ENCODE results near the gene SACS.
"Not testable (repeated sequence)": the region's sequence is repeated elsewhere in the genome, so short reads cannot be mapped to it uniquely, and the experiment has no call there.

SACS gene

GRCh38 chr13:23319883-23320224 lies 113.6 kb downstream of the SACS start:
- no peak overlapping the region for H3K4me3 ChIP-seq (ENCODE audit: low read length)
- no peak for DNase-seq (ENCODE audit: low read depth)
- TF ChIP-seq CTCF (IDR thresholded peaks at IDR 0.05; ENCODE audit: insufficient read depth, low read depth, low read length, missing control alignments): no peak

GRCh38 chr13:23314837-23315236 lies 118.7 kb downstream of the SACS start:
- DNase-seq (ENCODE audit: low read depth); H3K4me3 ChIP-seq (ENCODE audit: low read length): not testable (repeated sequence)

- H3K4me3 ChIP-seq (ENCODE audit: low read length): no peak overlapping the region
- no peak for DNase-seq (ENCODE audit: low read depth)
- TF ChIP-seq CTCF (IDR thresholded peaks at IDR 0.05; ENCODE audit: insufficient read depth, low read depth, low read length, missing control alignments): no peak
These were observed 140.9 kb downstream of the SACS start for GRCh38 chr13:23292586-23292985.

GRCh38 chr13:23289917-23290357 lies 143.6 kb downstream of the SACS start:
- DNase-seq (ENCODE audit: low read depth): peak; percentile 96
- no peak for TF ChIP-seq CTCF (IDR thresholded peaks at IDR 0.05; ENCODE audit: insufficient read depth, low read depth, low read length, missing control alignments)
- no peak overlapping the region for H3K4me3 ChIP-seq (ENCODE audit: low read length)

GRCh38 chr13:23288995-23289394 lies 144.5 kb downstream of the SACS start:
- no peak for TF ChIP-seq CTCF (IDR thresholded peaks at IDR 0.05; ENCODE audit: insufficient read depth, low read depth, low read length, missing control alignments)
- H3K4me3 ChIP-seq (ENCODE audit: low read length): no peak overlapping the region
- no peak for DNase-seq (ENCODE audit: low read depth)

GRCh38 chr13:23288564-23288963 lies 144.9 kb downstream of the SACS start:
- no peak for TF ChIP-seq CTCF (IDR thresholded peaks at IDR 0.05; ENCODE audit: insufficient read depth, low read depth, low read length, missing control alignments)
- no peak for DNase-seq (ENCODE audit: low read depth)
- no peak overlapping the region for H3K4me3 ChIP-seq (ENCODE audit: low read length)

GRCh38 chr13:23279321-23279720 lies 154.2 kb downstream of the SACS start:
- no peak for DNase-seq (ENCODE audit: low read depth)
- no peak overlapping the region for H3K4me3 ChIP-seq (ENCODE audit: low read length)
- no peak for TF ChIP-seq CTCF (IDR thresholded peaks at IDR 0.05; ENCODE audit: insufficient read depth, low read depth, low read length, missing control alignments)
